ENCODE measurements around the gene FAM83B. TPM values are rescaled to one million over a fixed set of nuclear protein-coding genes. Genes with fewer than 3 reads are reported as not detected.

FAM83B gene
- total and polyA plus RNA-seq, 2 experiments from 2014 or later = not detected

GRCh38 chr6:54921891-54922290 lies 75.3 kb downstream of the FAM83B start:
- Histone ChIP-seq H3K79me2 (ENCODE audit: insufficient read depth) (no peaks in the 10 kb centered on the region), H3K36me3 (ENCODE audit: low read depth) (no peaks in the 10 kb centered on the region), H3F3A (ENCODE audit: insufficient read depth) (no peaks in the 10 kb centered on the region), H3K9me3 (ENCODE audit: low read depth) (no peaks in the 10 kb centered on the region), H3K4me1 (ENCODE audit: insufficient read depth) (no peaks in the 10 kb centered on the region), H3K9ac (no peak overlapping the region), H3K9me2 (ENCODE audit: insufficient read depth) (no peaks in the 10 kb centered on the region), H2AFZ (no peak overlapping the region), H3K27ac (no peak overlapping the region), H3K4me2 (ENCODE audit: unreplicated experiment) (no peak overlapping the region), H3K4me3 (no peak overlapping the region), H3K27me3 (replicated peaks; ENCODE audit: insufficient read depth) (no peaks in the 10 kb centered on the region), H4K20me1 (ENCODE audit: insufficient read depth) (no peaks in the 10 kb centered on the region)
- no peak for TF ChIP-seq EZH2phosphoT487 (IDR thresholded peaks at IDR 0.05; ENCODE audit: insufficient read depth, low read depth)
- no peak for TF ChIP-seq EZH2 (IDR thresholded peaks at IDR 0.05; ENCODE audit: insufficient read depth, poor library complexity, severe bottlenecking)
- in situ Hi-C loops (cut with MboI) = no loop called here
- no peak for DNase-seq
- WGBS, 2 experiments (ENCODE audit: low coverage in 1 of 2, low lambda C conversion rate in 2 of 2, missing lambda C conversion rate in 2 of 2) = 3 to 8% methylated on average over 1 of the region's 1 CpG

GRCh38 chr6:54929245-54929909 lies 82.8 kb downstream of the FAM83B start:
- H3K79me2 ChIP-seq (ENCODE audit: insufficient read depth) = no peaks in the 10 kb centered on the region
- WGBS, 2 experiments (ENCODE audit: low coverage in 1 of 2, low lambda C conversion rate in 2 of 2, missing lambda C conversion rate in 2 of 2) = 0% methylated on average over 1 of the region's 1 CpG
- DNase-seq = no peak
- H3K27ac ChIP-seq = no peak overlapping the region
- no peak overlapping the region for H2AFZ ChIP-seq
- no peaks in the 10 kb centered on the region for H3K36me3 ChIP-seq (ENCODE audit: low read depth)
- H3K4me3 ChIP-seq = no peak overlapping the region
- H3K4me1 ChIP-seq (ENCODE audit: insufficient read depth) = no peaks in the 10 kb centered on the region
- H3K9ac ChIP-seq = no peak overlapping the region
- no peak overlapping the region for H3K4me2 ChIP-seq (ENCODE audit: unreplicated experiment)
- H3K9me2 ChIP-seq (ENCODE audit: insufficient read depth) = no peaks in the 10 kb centered on the region
- H4K20me1 ChIP-seq (ENCODE audit: insufficient read depth) = no peaks in the 10 kb centered on the region
- in situ Hi-C loops (cut with MboI) = no loop called here
- TF ChIP-seq EZH2phosphoT487 (IDR thresholded peaks at IDR 0.05; ENCODE audit: insufficient read depth, low read depth) (no peak), EZH2 (IDR thresholded peaks at IDR 0.05; ENCODE audit: insufficient read depth, poor library complexity, severe bottlenecking) (no peak)
- H3K9me3 ChIP-seq (ENCODE audit: low read depth) = no peaks in the 10 kb centered on the region
- H3F3A ChIP-seq (ENCODE audit: insufficient read depth) = no peaks in the 10 kb centered on the region
- H3K27me3 ChIP-seq (replicated peaks; ENCODE audit: insufficient read depth) = no peaks in the 10 kb centered on the region

- in situ Hi-C loops (cut with MboI) = no loop called here
- DNase-seq = no peak
- H4K20me1 ChIP-seq (ENCODE audit: insufficient read depth) = no peaks in the 10 kb centered on the region
- H3K9me2 ChIP-seq (ENCODE audit: insufficient read depth) = no peaks in the 10 kb centered on the region
- H3K36me3 ChIP-seq (ENCODE audit: low read depth) = no peaks in the 10 kb centered on the region
- no peak overlapping the region for H3K4me2 ChIP-seq (ENCODE audit: unreplicated experiment)
- no peak overlapping the region for H3K4me3 ChIP-seq
- H3K9ac ChIP-seq = no peak overlapping the region
- H2AFZ ChIP-seq = no peak overlapping the region
- TF ChIP-seq EZH2 (IDR thresholded peaks at IDR 0.05; ENCODE audit: insufficient read depth, poor library complexity, severe bottlenecking) (no peak), EZH2phosphoT487 (IDR thresholded peaks at IDR 0.05; ENCODE audit: insufficient read depth, low read depth) (no peak)
- no peak overlapping the region for H3K27ac ChIP-seq
- H3K79me2 ChIP-seq (ENCODE audit: insufficient read depth) = no peaks in the 10 kb centered on the region
- no peaks in the 10 kb centered on the region for H3K9me3 ChIP-seq (ENCODE audit: low read depth)
- H3K27me3 ChIP-seq (replicated peaks; ENCODE audit: insufficient read depth) = no peaks in the 10 kb centered on the region
- H3K4me1 ChIP-seq (ENCODE audit: insufficient read depth) = no peaks in the 10 kb centered on the region
- no peaks in the 10 kb centered on the region for H3F3A ChIP-seq (ENCODE audit: insufficient read depth)
Measured at GRCh38 chr6:54932622-54933021, 86.1 kb downstream of the FAM83B start.

GRCh38 chr6:54935739-54936138 lies 89.2 kb downstream of the FAM83B start:
- 60 to 69% methylated on average over 5 of the region's 5 CpGs for WGBS, 2 experiments (ENCODE audit: low coverage in 1 of 2, low lambda C conversion rate in 2 of 2, missing lambda C conversion rate in 2 of 2)
- Histone ChIP-seq H3K4me2 (ENCODE audit: unreplicated experiment) (no peak overlapping the region), H3K27ac (no peak overlapping the region), H3K27me3 (replicated peaks; ENCODE audit: insufficient read depth) (no peaks in the 10 kb centered on the region), H2AFZ (no peak overlapping the region), H3K9me2 (ENCODE audit: insufficient read depth) (no peaks in the 10 kb centered on the region), H3F3A (ENCODE audit: insufficient read depth) (no peaks in the 10 kb centered on the region), H4K20me1 (ENCODE audit: insufficient read depth) (no peaks in the 10 kb centered on the region), H3K9ac (no peak overlapping the region), H3K79me2 (ENCODE audit: insufficient read depth) (no peaks in the 10 kb centered on the region), H3K4me3 (no peak overlapping the region), H3K9me3 (ENCODE audit: low read depth) (no peaks in the 10 kb centered on the region), H3K36me3 (ENCODE audit: low read depth) (no peaks in the 10 kb centered on the region), H3K4me1 (ENCODE audit: insufficient read depth) (no peaks in the 10 kb centered on the region)
- TF ChIP-seq EZH2 (IDR thresholded peaks at IDR 0.05; ENCODE audit: insufficient read depth, poor library complexity, severe bottlenecking) (no peak), EZH2phosphoT487 (IDR thresholded peaks at IDR 0.05; ENCODE audit: insufficient read depth, low read depth) (no peak)
- peak; percentile 40 for DNase-seq
- in situ Hi-C loops (cut with MboI) = no loop called here

- no peaks in the 10 kb centered on the region for H4K20me1 ChIP-seq (ENCODE audit: insufficient read depth)
- in situ Hi-C loops (cut with MboI) = no loop called here
- no peaks in the 10 kb centered on the region for H3K9me3 ChIP-seq (ENCODE audit: low read depth)
- H3K9me2 ChIP-seq (ENCODE audit: insufficient read depth) = no peaks in the 10 kb centered on the region
- no peak overlapping the region for H3K4me3 ChIP-seq
- H3K27me3 ChIP-seq (replicated peaks; ENCODE audit: insufficient read depth) = no peaks in the 10 kb centered on the region
- H3K9ac ChIP-seq = no peak overlapping the region
- no peak overlapping the region for H3K27ac ChIP-seq
- H3K79me2 ChIP-seq (ENCODE audit: insufficient read depth) = no peaks in the 10 kb centered on the region
- H3K4me1 ChIP-seq (ENCODE audit: insufficient read depth) = no peaks in the 10 kb centered on the region
- no peak overlapping the region for H2AFZ ChIP-seq
- H3F3A ChIP-seq (ENCODE audit: insufficient read depth) = no peaks in the 10 kb centered on the region
- H3K36me3 ChIP-seq (ENCODE audit: low read depth) = no peaks in the 10 kb centered on the region
- DNase-seq = no peak
- 37 to 42% methylated on average over 3 of the region's 3 CpGs for WGBS, 2 experiments (ENCODE audit: low coverage in 1 of 2, low lambda C conversion rate in 2 of 2, missing lambda C conversion rate in 2 of 2)
- TF ChIP-seq EZH2phosphoT487 (IDR thresholded peaks at IDR 0.05; ENCODE audit: insufficient read depth, low read depth) = no peak
- no peak for TF ChIP-seq EZH2 (IDR thresholded peaks at IDR 0.05; ENCODE audit: insufficient read depth, poor library complexity, severe bottlenecking)
- H3K4me2 ChIP-seq (ENCODE audit: unreplicated experiment) = no peak overlapping the region
Measured at GRCh38 chr6:54937371-54937770, 90.8 kb downstream of the FAM83B start.
